ENCODE results near the gene DACH1. TPM values are rescaled to one million over a fixed set of nuclear protein-coding genes. Genes with fewer than 3 reads are reported as not detected.

The DACH1 gene
- total RNA-seq, 1 donor from 2014 or later: 31.0 TPM

- DNase-seq (ENCODE audit: low spot score): no peak
Measured at GRCh38 chr13:71702253-71702652, 164.8 kb downstream of the DACH1 start.

DNA sequence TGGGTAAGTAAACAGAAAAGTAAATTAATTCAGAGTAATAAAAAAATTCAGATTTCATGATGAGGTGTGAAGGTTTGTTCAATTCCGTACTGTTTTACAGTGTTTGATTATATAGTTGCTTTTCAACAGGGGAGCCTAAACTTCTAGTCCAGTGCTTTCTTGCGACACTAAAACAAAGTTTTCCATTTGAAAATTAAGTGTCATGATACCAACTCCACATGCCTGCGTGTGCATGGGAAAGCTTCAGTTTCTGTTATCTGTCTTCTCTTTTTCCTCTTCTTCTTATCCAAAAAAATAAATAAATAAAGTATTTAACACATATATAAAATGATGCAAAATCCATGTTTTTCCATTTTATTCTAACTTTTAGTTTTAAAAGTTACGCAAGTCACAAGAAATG is 165.3 kb downstream of the DACH1 start:
- no peak for DNase-seq (ENCODE audit: low spot score)

DNA sequence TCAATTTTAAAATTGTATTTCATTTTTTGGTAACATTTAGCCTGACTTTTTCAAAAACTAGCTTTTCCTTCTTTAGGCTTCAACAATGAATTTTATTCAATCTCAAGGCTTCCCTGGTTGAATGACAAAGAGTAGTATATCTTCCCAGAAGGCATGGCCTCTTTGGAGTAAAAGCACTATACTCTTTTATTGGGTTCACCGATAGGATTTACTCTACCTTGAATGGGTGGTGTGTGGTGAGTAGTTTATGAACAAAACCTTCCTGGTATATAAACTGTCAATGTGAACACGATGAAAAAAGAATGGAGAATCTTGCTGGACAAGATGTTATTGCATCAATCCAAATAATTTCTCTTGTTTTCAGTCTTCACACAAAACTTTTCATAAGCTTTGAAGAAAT is 167.7 kb downstream of the DACH1 start:
- no peak for DNase-seq (ENCODE audit: low spot score)

- no peak for DNase-seq (ENCODE audit: low spot score)
Measured at GRCh38 chr13:71695662-71696061, 171.3 kb downstream of the DACH1 start.

- no peak for DNase-seq (ENCODE audit: low spot score)
Measured at GRCh38 chr13:71685072-71685471, 181.9 kb downstream of the DACH1 start.

DNA sequence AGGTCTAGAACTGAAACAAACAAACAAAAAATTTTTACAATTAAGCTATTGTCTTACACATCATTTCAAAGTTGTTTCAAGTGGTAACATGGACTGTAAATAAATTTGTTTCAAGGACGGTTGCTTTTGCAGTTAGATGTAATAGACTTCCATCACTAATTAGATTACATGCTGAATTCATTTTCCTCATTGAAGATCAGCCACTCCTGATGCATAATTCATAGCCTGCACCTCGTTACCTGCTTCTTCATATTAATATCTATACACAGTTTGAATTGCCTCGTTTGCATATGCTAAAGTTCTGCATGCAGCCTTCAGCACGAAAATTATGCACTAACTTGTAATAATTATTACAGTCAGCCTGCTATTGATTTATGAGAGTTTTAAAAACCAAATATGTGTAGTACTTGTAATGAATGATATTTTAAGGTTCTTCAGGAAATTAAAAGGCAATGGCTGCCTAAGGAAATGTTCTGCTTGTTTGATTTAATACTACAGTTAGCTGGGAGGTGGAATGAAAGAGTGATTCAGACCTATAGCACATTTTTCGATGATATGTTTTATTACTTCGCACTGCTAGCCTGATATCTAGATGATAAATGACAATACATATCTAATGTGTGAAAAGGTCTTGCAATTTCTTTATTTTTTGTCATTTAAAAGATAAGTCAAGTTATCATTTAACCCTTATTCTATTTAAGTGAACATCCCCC is 184.9 kb downstream of the DACH1 start:
- DNase-seq (ENCODE audit: low spot score): no peak

DNA sequence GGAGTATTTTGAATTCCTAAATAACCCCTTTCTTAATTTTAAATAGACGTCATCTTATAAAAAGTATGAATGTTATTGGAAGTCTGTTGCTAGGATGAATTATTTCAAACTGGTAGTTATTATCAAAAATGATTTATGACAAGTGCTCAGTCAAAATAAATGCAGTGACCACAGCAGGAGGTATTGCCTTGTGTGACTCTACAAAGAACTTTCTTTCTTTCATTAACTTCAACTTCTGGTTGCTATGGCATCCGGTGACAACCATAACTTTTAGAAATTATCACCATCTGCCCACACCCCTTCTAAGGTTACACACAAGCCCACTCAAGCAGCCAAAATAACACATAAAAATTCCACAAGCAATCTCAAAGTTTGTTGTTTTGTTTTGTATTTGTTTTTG is 189.9 kb downstream of the DACH1 start:
- no peak for DNase-seq (ENCODE audit: low spot score)

GRCh38 chr13:71672512-71672911 is 194.5 kb downstream of the DACH1 start:
- DNase-seq (ENCODE audit: low spot score): no peak

DNA sequence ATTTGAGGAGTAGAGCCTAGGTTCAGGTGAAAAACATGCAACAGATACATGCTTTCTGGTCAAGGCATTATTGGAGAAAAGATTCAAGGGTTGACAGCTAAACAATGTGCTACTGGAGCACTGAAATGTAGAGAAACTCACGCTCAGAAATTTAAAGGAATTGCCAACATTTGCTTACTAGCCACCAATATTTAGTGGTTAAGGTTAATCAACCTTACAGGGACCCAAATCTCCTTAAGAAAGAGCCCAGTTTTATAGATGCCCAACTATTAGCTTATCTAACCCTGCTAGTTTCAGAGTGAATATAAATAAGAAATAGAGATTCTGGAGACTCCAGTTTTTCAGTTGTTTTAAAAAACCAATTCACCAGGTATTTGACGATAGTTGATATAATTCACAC is 203.6 kb downstream of the DACH1 start:
- DNase-seq (ENCODE audit: low spot score): no peak

DNA sequence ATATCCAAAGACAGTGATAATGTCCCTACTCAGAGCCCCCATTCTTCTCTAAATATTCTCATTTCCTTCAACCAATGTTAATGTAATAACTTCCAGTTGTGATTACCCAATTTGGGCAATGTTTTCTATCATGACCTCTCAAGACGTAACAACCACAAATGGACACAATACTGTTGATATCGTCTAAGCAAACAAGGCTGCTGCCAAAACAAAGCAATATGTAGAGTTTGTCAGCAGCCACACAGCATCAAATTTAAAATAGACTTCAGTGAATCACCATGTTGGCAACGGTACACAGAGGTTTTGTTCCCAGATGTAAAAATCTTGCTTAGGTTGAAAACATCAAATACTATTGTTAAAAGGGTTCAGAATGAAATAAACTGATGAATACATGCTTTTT is 205.1 kb downstream of the DACH1 start:
- DNase-seq (ENCODE audit: low spot score): no peak

GRCh38 chr13:71659404-71659803 is 207.6 kb downstream of the DACH1 start:
- no peak for DNase-seq (ENCODE audit: low spot score)

- DNase-seq (ENCODE audit: low spot score): no peak
Measured at GRCh38 chr13:71645467-71645866, 221.5 kb downstream of the DACH1 start.

GRCh38 chr13:71644579-71644978 is 222.4 kb downstream of the DACH1 start:
- DNase-seq (ENCODE audit: low spot score): no peak

GRCh38 chr13:71643448-71643860 is 223.6 kb downstream of the DACH1 start:
- DNase-seq (ENCODE audit: low spot score): no peak

DNA sequence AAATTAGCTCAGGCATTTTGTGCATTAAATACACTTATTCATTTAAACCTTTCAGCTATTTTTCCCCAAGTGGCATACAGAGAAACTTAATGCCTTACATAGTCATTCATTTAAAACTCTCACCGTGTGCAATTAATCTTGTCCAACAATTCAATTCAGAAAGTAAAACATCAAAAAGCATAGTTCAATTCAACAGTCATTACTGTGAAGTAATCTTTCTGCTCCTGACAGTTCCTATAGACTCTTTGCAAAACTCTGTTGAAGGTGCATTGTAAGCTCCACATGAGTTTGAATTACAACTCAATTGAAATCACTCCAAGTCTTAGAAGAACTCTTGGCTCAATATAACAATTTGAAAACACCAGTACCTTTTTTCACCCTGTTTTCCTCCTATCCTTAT is 228.3 kb downstream of the DACH1 start:
- DNase-seq (ENCODE audit: low spot score): no peak

- DNase-seq (ENCODE audit: low spot score): no peak
Measured at GRCh38 chr13:71634602-71635443, 232.2 kb downstream of the DACH1 start.

DNA sequence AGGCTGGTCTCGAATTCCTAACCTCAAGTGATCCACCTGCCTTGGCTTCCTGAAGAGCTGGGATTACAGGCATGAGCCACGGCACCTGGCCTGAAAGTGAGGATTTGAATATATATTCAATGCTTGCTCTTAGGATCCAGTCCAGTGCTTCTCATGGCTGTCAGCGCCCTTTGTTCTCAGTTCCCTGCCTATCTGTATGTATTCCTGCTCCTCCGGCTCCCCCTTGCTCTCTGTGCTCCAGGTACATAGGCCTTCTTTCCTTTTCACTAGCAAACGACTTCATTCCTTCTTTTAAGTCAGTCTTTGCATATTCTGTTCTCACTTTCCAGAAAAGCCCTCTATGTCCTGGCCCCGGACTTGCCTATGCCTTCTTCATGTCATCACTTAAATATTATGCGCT is 232.8 kb downstream of the DACH1 start:
- no peak for DNase-seq (ENCODE audit: low spot score)

DNA sequence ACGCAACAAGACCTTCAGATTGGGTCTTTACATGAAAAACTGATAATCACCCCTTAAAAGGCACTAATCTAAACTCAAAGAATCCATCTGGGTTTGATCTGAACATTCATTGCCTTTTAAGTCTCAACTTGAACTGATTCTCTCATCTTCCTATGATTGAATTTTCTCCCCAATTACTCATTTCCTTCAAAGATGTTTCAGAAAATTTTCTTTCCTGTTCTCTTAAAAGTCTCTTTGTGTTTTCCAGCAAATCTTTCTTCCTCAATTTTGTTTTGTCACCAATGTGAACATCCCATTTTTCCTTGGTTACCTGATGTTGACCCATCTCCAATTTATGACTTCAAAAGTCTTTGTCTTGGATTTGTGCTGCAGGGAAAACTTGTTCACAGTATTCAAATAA is 234.3 kb downstream of the DACH1 start:
- no peak for DNase-seq (ENCODE audit: low spot score)

DNA sequence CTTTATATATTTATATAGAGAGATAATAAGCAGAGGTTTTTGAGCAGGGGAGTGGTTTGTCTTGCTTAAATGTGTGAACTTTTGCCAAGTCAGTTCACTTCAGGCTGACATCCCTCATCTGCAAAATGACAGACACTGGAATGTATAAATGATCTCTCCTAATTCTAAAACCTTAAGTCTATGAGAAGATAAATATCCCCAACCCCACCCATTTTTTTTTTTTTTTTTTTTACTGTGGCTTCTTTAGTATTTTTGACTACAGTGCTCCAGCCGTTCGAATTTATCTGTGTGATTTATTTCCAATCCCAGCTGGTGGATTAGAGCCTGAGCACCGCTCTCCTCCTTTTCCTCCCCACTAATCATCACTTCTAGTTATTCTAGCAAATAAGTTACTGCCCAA is 234.8 kb downstream of the DACH1 start:
- DNase-seq (ENCODE audit: low spot score): no peak

GRCh38 chr13:71629167-71629566 is 237.8 kb downstream of the DACH1 start:
- no peak for DNase-seq (ENCODE audit: low spot score)

- DNase-seq (ENCODE audit: low spot score): no peak
Measured at GRCh38 chr13:71626421-71627117, 240.4 kb downstream of the DACH1 start.

GRCh38 chr13:71625694-71626093 is 241.3 kb downstream of the DACH1 start:
- no peak for DNase-seq (ENCODE audit: low spot score)
